ENCODE results near the gene C19orf44. TPM values are rescaled to one million over a fixed set of nuclear protein-coding genes. Genes with fewer than 3 reads are reported as not detected.

The C19orf44 gene
- total RNA-seq, 3 donors from 2014 or later (not counting 1 experiment from before 2014, with no cell fraction given) = 1.2 to 2.8 (median 1.4) TPM

DNA sequence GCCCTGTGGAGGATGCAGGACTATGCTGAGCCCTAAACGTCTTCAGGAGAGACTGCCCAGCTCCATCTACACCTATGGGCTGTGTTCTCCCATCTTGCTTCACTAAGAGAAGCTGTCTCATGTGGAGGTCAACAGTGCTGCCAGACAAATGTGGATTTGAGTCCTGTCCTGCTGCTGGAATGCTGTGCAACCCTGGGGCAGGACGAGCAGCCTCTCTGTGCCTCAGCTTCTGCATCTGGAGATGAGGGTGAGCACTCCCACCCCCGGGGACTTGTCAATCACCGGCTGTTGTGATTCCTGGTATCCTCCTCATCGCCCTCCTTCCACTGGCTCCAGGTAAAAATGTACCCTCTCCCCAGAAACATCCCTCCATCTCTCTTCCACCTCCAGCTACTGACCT is 40.7 kb upstream of the C19orf44 start:
- H3K9me3 Mint-ChIP-seq = no peaks in the 10 kb centered on the region
- Histone ChIP-seq H3K9me3 (ENCODE audit: control insufficient read depth, insufficient read depth, low read length) (no peaks in the 10 kb centered on the region), H3K4me3 (ENCODE audit: low read length) (no peak overlapping the region), H3K36me3 (ENCODE audit: control insufficient read depth, insufficient read depth, low read length) (no peaks in the 10 kb centered on the region), H3K27ac (ENCODE audit: low read length) (no peak overlapping the region), H3K4me1 (ENCODE audit: control insufficient read depth, insufficient read depth, low read length) (peaks cover 55% of the 10 kb centered on the region), H3K27me3 (ENCODE audit: control insufficient read depth, insufficient read depth, low read length) (no peaks in the 10 kb centered on the region)
- no peaks in the 10 kb centered on the region for H3K27me3 Mint-ChIP-seq (ENCODE audit: low read depth in 2 of 2)
- peaks cover 54 to 65% of the 10 kb centered on the region in 2 donors for H3K4me1 Mint-ChIP-seq
- peak overlapping the region; percentile 73 to 78 for H3K27ac Mint-ChIP-seq
- WGBS (ENCODE audit: insufficient coverage) = 91% methylated on average over 5 of the region's 5 CpGs
- TF ChIP-seq, protein P1, sequence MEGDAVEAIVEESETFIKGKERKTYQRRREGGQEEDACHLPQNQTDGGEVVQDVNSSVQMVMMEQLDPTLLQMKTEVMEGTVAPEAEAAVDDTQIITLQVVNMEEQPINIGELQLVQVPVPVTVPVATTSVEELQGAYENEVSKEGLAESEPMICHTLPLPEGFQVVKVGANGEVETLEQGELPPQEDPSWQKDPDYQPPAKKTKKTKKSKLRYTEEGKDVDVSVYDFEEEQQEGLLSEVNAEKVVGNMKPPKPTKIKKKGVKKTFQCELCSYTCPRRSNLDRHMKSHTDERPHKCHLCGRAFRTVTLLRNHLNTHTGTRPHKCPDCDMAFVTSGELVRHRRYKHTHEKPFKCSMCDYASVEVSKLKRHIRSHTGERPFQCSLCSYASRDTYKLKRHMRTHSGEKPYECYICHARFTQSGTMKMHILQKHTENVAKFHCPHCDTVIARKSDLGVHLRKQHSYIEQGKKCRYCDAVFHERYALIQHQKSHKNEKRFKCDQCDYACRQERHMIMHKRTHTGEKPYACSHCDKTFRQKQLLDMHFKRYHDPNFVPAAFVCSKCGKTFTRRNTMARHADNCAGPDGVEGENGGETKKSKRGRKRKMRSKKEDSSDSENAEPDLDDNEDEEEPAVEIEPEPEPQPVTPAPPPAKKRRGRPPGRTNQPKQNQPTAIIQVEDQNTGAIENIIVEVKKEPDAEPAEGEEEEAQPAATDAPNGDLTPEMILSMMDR (IDR thresholded peaks at IDR 0.05) = no peak
- DNase-seq (no peak), ATAC-seq (no peak)
- H3K36me3 Mint-ChIP-seq = no peaks in the 10 kb centered on the region
- H3K4me3 Mint-ChIP-seq = no peak overlapping the region
- intact Hi-C loops (cut with micrococcal nuclease) = no loop called here

DNA sequence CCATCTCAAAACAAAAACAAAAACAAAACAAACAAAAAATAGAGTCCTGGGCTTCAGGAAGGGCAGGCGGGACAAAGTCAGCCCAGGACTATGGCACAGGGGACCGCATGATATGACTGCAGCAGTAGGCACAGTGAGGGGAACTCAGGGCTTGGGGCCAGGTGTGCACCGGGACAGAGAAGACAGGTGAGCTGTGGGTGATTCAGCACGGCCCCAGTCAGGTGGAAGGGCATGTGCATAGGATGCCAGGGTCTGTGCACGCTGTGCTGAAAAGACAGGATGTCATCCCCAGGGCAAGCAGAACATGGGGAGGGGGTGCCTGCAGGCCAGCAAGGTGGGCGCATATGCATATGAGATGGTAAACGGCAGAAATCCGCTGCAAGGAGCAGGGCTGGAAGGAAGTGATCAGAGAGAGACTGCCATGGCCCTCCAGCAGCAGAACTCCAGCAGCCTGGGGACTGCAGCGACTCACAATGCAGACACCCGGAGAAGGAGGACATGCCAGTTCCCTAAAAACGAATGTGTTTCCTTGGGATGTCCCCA is 39.5 kb upstream of the C19orf44 start:
- peaks cover 55 to 63% of the 10 kb centered on the region in 2 donors for H3K4me1 Mint-ChIP-seq
- ATAC-seq = no peak
- H3K36me3 Mint-ChIP-seq = no peaks in the 10 kb centered on the region

DNA sequence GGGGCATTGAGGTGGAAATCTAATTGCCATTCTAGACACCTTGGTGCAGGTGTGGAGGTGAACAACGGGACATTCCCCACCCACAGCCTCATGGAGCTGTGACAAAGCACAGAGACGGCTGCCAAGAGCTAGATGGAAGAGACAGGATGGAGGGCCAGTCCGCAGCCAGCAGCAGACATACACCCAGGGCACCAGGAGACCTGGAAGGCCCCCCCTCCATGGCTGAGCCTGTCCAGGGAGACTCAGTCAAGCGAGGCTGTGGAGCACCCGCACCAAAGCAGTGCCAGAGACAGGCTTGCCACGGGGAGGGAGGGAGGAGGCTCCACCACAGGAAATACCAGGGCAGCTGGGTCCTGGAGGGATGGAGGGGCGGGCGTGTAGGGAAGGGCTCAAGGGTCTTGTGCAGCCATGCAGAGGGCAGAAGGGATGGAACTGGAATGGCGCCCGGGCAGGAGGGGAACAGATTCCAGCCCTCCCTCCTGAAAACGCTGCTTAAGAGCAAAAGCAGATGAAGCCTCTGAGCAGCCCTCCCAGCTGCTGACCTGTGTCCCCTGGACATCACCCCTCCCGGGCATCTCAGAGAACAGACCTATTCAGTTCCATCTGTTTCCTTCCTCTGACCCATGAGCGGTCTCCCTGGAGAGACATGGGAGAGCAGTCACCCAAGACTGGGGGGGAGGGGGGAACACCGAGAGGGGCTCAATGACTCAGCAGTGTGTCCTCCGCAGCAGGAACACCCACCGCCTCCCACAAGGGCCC is 38.8 kb upstream of the C19orf44 start:
- peaks cover 50% of the 10 kb centered on the region for H3K4me1 ChIP-seq (ENCODE audit: control insufficient read depth, insufficient read depth, low read length)
- no peaks in the 10 kb centered on the region for H3K36me3 ChIP-seq (ENCODE audit: control insufficient read depth, insufficient read depth, low read length)
- H3K4me3 Mint-ChIP-seq = peak overlapping the region; percentile 78
- 26% methylated on average over 16 of the region's 16 CpGs for WGBS (ENCODE audit: insufficient coverage)
- TF ChIP-seq, protein P1 (IDR thresholded peaks at IDR 0.05) = no peak
- peaks cover 62 to 70% of the 10 kb centered on the region in 2 donors for H3K4me1 Mint-ChIP-seq
- DNase-seq (no peak), ATAC-seq (peak; percentile 22 to 38 (median 28))
- peak overlapping the region; percentile 73 to 78 for H3K27ac Mint-ChIP-seq
- no peak overlapping the region for H3K4me3 ChIP-seq (ENCODE audit: low read length)
- intact Hi-C loops (cut with micrococcal nuclease) = no loop called here
- H3K27ac ChIP-seq (ENCODE audit: low read length) = no peak overlapping the region
- H3K27me3 Mint-ChIP-seq (ENCODE audit: low read depth in 2 of 2) = no peaks in the 10 kb centered on the region
- no peaks in the 10 kb centered on the region for H3K9me3 ChIP-seq (ENCODE audit: control insufficient read depth, insufficient read depth, low read length)
- H3K27me3 ChIP-seq (ENCODE audit: control insufficient read depth, insufficient read depth, low read length) = no peaks in the 10 kb centered on the region
- H3K36me3 Mint-ChIP-seq = no peaks in the 10 kb centered on the region
- no peaks in the 10 kb centered on the region for H3K9me3 Mint-ChIP-seq

More for the DNA sequence above, 39.5 kb upstream of the C19orf44 start:
- H3K27me3 Mint-ChIP-seq (ENCODE audit: low read depth in 2 of 2) = no peaks in the 10 kb centered on the region
- no peak for DNase-seq
- Histone ChIP-seq H3K9me3 (ENCODE audit: control insufficient read depth, insufficient read depth, low read length) (no peaks in the 10 kb centered on the region), H3K36me3 (ENCODE audit: control insufficient read depth, insufficient read depth, low read length) (no peaks in the 10 kb centered on the region), H3K4me1 (ENCODE audit: control insufficient read depth, insufficient read depth, low read length) (peaks cover 50% of the 10 kb centered on the region), H3K4me3 (ENCODE audit: low read length) (no peak overlapping the region), H3K27ac (ENCODE audit: low read length) (no peak overlapping the region), H3K27me3 (ENCODE audit: control insufficient read depth, insufficient read depth, low read length) (no peaks in the 10 kb centered on the region)
- TF ChIP-seq, protein P1 (IDR thresholded peaks at IDR 0.05) = no peak
- peak overlapping the region; percentile 73 to 78 for H3K27ac Mint-ChIP-seq
- intact Hi-C loops (cut with micrococcal nuclease) = no loop called here
- H3K9me3 Mint-ChIP-seq = no peaks in the 10 kb centered on the region
- WGBS (ENCODE audit: insufficient coverage) = 55% methylated on average over 11 of the region's 11 CpGs
- H3K4me3 Mint-ChIP-seq = peak overlapping the region; percentile 78
